Endothelial cell of umbilical vein (primary cell): Measurements from ENCODE around the gene SORCS2.

Experiments used
- CTCF ChIP-seq, 2 donors: IDR thresholded peaks; 1 replicate in 1 of 2; 2 replicates in 1 of 2; pipeline ENCODE4 v1.5.1; 2011; ENCODE audit warnings: low read length in 2 of 2, mild to moderate bottlenecking in 2 of 2, moderate library complexity in 2 of 2, control low read depth in 1 of 2, inconsistent platforms in 1 of 2, low read depth in 1 of 2; ENCODE audit not compliant: insufficient read depth in 1 of 2; ENCODE audit errors: extremely low read depth in 1 of 2
- EZH2 ChIP-seq: IDR thresholded peaks from 2 replicates; pipeline ENCODE4 v1.6.1; 2012; ENCODE audit warnings: borderline replicate concordance, low read depth, mild to moderate bottlenecking, moderate library complexity, low read length, inconsistent platforms; ENCODE audit not compliant: severe bottlenecking
- FOS ChIP-seq: IDR thresholded peaks from 2 replicates; pipeline ENCODE4 v1.6.1; 2011; ENCODE audit warnings: mild to moderate bottlenecking, low read length, moderate library complexity, borderline replicate concordance; ENCODE audit not compliant: insufficient read depth
- GATA2 ChIP-seq: IDR thresholded peaks from 2 replicates; pipeline ENCODE4 v1.7.0; 2011; ENCODE audit warnings: low read depth, mild to moderate bottlenecking, moderate library complexity, mixed read lengths, low read length; ENCODE audit not compliant: insufficient read length, insufficient read depth
- JUN ChIP-seq: IDR thresholded peaks from 2 replicates; pipeline ENCODE4 v1.6.1; 2011; ENCODE audit warnings: borderline replicate concordance, low read depth; ENCODE audit not compliant: insufficient read length, insufficient read depth
- MAX ChIP-seq: IDR thresholded peaks from 2 replicates; pipeline ENCODE4 v1.6.1; 2011; ENCODE audit not compliant: insufficient read depth, insufficient read length
- MYC ChIP-seq: IDR thresholded peaks from one replicate; pipeline ENCODE4 v1.6.1; 2011; ENCODE audit warnings: mild to moderate bottlenecking, low read depth, low read length
- POLR2A ChIP-seq: IDR thresholded peaks from 2 replicates; pipeline ENCODE4 v1.6.1; 2012; ENCODE audit warnings: low read depth, mild to moderate bottlenecking, control low read depth, low read length
- POLR2AphosphoS5 ChIP-seq: IDR thresholded peaks from 2 replicates; pipeline ENCODE4 v1.6.1; 2012; ENCODE audit warnings: low read depth, mild to moderate bottlenecking, control low read depth, low read length, moderate library complexity; ENCODE audit not compliant: insufficient read depth

- TF ChIP-seq CTCF (IDR thresholded peaks at IDR 0.05; ENCODE audit: extremely low read depth in 1 of 2, insufficient read depth in 1 of 2, low read depth in 1 of 2, low read length in 2 of 2) (no peak), POLR2A (no peak), MYC (no peak), POLR2AphosphoS5 (no peak), JUN (no peak), EZH2 (no peak), FOS (no peak), MAX (no peak), GATA2 (no peak)
Observed at GRCh38 chr4:7144374-7145290, 47.7 kb upstream of the SORCS2 start.
